Brain microvascular endothelial cell (primary cell): ENCODE measurements around the gene TP73.

Experiments
- DNase-seq: peaks from one replicate; pipeline ENCODE4 v3.0.0-alpha.2; 2020
- H3K27ac ChIP-seq: fragments of 250-450 bp; sonication (Bioruptor Pico); 2 replicates; pipeline ENCODE4 v1.5.1; 2020; ENCODE audit warnings: mild to moderate bottlenecking, moderate library complexity
- H3K27me3 ChIP-seq: fragments of 250-450 bp; sonication (Bioruptor Pico); replicated peaks from 2 replicates; pipeline ENCODE4 v1.5.1; 2020; ENCODE audit warnings: mild to moderate bottlenecking
- H3K36me3 ChIP-seq: fragments of 250-450 bp; sonication (Bioruptor Pico); replicated peaks from 2 replicates; pipeline ENCODE4 v1.5.1; 2020; ENCODE audit warnings: mild to moderate bottlenecking
- H3K4me3 ChIP-seq: 2 replicates; pipeline ENCODE4 v1.5.1; 2011; ENCODE audit warnings: low read depth, mild to moderate bottlenecking, control low read depth, low read length, moderate library complexity
- CTCF ChIP-seq: IDR thresholded peaks from 2 replicates; pipeline ENCODE4 v1.5.1; 2011; ENCODE audit warnings: low read depth, mild to moderate bottlenecking, moderate library complexity, low read length, control low read depth, inconsistent platforms; ENCODE audit errors: missing control alignments
- in situ Hi-C: cut with HindIII; loops from 2 replicates; pipeline ENCODE4 v1.10.0; 2017; ENCODE audit warnings: low sequenced_read_pairs, low pct_ligation_motif_present

TP73 gene

GRCh38 chr1:3663999-3664699 is 11.8 kb downstream of the TP73 start:
- no peak for DNase-seq
- Histone ChIP-seq H3K4me3 (no peak overlapping the region), H3K27ac (no peak overlapping the region), H3K36me3 (no peaks in the 10 kb centered on the region), H3K27me3 (peaks cover 4% of the 10 kb centered on the region)
- in situ Hi-C loops, result no loop called here
- no peak for TF ChIP-seq CTCF

- peaks cover 3% of the 10 kb centered on the region for H3K27me3 ChIP-seq
- H3K27ac ChIP-seq, result no peak overlapping the region
- DNase-seq, result no peak
- no peaks in the 10 kb centered on the region for H3K36me3 ChIP-seq
- TF ChIP-seq CTCF, result no peak
- H3K4me3 ChIP-seq, result no peak overlapping the region
- in situ Hi-C loops, result no loop called here
Measured at GRCh38 chr1:3664700-3665375, 12.5 kb downstream of the TP73 start.

- in situ Hi-C loops, result no loop called here
- Histone ChIP-seq H3K36me3 (no peaks in the 10 kb centered on the region), H3K27me3 (no peaks in the 10 kb centered on the region), H3K4me3 (no peak overlapping the region), H3K27ac (no peak overlapping the region)
- no peak for DNase-seq
- no peak for TF ChIP-seq CTCF
Measured at GRCh38 chr1:3668148-3668547, 15.8 kb downstream of the TP73 start.

GRCh38 chr1:3668585-3669300 is 16.4 kb downstream of the TP73 start:
- in situ Hi-C loops, result no loop called here
- Histone ChIP-seq H3K36me3 (no peaks in the 10 kb centered on the region), H3K4me3 (no peak overlapping the region), H3K27ac (no peak overlapping the region), H3K27me3 (no peaks in the 10 kb centered on the region)
- no peak for TF ChIP-seq CTCF
- no peak for DNase-seq

- in situ Hi-C loops, result no loop called here
- no peak for DNase-seq
- H3K36me3 ChIP-seq, result no peaks in the 10 kb centered on the region
- no peak for TF ChIP-seq CTCF
- no peak overlapping the region for H3K4me3 ChIP-seq
- no peaks in the 10 kb centered on the region for H3K27me3 ChIP-seq
- no peak overlapping the region for H3K27ac ChIP-seq
Measured at GRCh38 chr1:3669421-3669821, 17.1 kb downstream of the TP73 start.
